GM12892 (cell line): ENCODE results near the gene TCIRG1.
"Not testable (repeated sequence)": the region's sequence is repeated elsewhere in the genome, so short reads cannot be mapped to it uniquely, and the experiment has no call there.

Experiments
- POLR2A ChIP-seq: IDR thresholded peaks from 2 replicates; pipeline ENCODE4 v1.6.1; 2011; ENCODE audit warnings: low read depth, low read length, control low read depth
- POLR2AphosphoS5 ChIP-seq: IDR thresholded peaks from 2 replicates; pipeline ENCODE4 v1.6.1; 2011; ENCODE audit warnings: low read depth, low read length, control low read depth
- TAF1 ChIP-seq: IDR thresholded peaks from 2 replicates; pipeline ENCODE4 v1.6.1; 2011; ENCODE audit warnings: low read depth, mild to moderate bottlenecking, control low read depth, low read length, borderline replicate concordance

DNA sequence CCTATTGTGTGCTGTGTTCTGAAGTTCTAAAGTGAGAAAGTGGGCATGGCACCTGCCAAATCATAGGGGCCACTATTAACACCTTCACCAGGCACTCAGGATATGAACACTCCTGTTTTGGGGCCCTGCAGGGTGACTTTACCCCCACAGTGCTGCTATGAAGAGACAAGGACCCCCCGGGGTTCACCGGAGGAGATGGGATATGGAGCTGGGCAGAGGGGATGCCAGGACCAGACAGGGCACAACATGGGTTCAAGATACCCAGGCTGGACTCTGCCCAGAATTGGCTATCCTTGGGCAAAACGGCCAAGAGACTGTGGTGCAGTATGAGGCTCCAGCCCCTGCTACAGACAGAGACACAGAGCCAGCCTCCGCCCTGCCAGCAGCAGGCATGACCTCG, 44.4 kb upstream of the TCIRG1 start:
- TF ChIP-seq POLR2AphosphoS5, POLR2A, TAF1: not testable (repeated sequence)
